G401.6 (cell line): ENCODE results near the gene SATL1.
"Not testable (repeated sequence)": the region's sequence is repeated elsewhere in the genome, so short reads cannot be mapped to it uniquely, and the experiment has no call there.

Experiments
- FAIRE-seq: peaks from 2 replicates; lab custom pipeline; 2012; peaks lifted over from hg19 to GRCh38; lab: Jason Lieb, UNC

The SATL1 gene, protein sequence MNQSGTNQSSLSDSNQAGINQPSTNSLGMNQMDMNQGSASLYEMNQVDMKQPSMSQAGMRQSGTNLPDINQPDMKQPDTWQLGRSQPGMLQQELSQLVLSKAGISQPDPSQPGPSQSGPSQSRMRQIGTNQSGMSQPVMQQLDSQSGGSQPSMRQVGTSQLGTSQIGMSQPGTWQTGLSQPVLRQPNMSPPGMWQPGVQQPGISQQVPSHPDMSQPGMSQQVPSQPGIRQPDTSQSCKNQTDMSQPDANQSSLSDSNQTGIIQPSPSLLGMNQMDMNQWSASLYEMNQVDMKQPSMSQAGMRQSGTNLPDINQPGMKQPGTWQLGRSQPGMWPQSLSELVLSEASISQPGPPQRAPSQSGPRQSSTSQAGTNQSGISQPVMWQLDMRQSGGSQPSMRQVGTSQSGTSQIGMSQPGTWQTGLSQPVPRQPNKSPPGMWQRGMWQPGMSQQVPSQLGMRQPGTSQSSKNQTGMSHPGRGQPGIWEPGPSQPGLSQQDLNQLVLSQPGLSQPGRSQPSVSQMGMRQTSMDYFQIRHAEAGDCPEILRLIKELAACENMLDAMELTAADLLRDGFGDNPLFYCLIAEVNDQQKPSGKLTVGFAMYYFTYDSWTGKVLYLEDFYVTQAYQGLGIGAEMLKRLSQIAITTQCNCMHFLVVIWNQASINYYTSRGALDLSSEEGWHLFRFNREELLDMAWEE

DNA sequence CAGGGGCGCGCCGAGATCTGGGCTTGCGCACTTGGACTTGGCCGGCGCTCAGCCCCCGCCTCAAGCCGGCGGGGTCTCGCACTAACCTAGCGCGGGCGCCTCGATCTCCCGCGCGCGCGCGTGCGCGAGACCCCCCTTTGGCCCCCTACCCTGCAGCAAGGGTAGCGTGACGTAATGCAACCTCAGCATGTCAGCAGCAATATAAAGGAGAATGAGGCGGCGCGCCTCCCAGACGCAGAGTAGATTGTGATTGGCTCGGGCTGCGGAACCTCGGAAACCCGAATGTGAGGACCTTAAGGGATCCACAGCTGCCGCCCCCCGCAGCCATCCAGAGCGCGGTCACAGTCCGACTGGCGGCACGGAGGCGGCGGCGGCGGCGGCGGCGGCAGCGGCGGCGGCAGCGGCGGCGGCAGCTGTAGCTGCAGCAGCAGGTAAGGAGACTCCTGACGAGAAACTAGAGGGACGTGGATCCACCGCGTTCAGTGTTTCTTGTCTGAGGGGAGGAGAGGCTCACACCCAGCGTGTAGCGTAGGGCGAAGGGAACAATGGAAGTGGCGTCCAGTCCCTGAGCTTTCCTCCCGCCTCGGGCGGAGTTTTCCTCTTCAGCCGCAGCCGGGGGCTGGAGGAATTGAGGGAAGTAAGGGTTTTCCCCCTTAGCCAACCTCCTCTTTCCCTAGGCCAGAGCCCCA is at the start of gene SATL1, which contains the start of gene ZNF711:
TSS of gene SATL1 (minus strand) at position 19 of the 689 bp plus-strand sequence. CDS start 134,811 bp downstream, outside the sequence.
TSS of gene ZNF711 (plus strand) at position 231 of the 689 bp plus-strand sequence. CDS start 3,582 bp downstream, outside the sequence.
- FAIRE-seq = no peak

DNA sequence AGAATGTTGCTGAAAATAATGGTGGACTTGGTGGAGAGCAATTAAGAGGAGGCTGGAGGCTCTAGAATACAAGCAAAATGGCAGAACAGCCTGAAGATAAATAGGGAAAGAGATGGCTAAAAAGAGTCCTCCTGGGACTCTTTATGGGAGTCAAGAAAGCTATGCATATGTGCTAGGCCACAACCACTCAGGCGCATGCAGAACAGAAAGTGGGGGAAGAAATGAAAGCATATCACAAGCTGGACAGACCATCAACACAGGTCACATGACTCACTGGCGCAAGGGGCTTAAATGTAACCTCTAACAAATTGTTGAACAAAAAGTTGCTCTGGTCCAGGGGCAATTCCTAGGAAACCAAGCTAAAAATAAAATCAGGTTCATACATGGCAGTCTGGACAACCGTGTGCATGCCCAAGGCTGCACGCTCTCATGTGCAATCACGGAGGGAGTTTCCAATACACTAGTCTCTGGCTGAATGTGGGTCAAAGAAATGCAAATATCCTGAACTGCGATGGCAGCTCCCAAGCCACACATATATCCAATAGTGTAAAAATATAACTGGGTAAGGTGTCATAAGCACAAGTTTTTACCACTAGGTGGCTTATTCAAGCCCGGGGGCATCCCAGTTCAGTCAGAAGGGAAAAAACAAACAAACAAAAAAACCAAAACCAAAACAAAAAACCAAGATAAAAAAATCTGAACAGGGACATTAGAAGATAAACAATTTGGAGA is 45.6 kb upstream of the SATL1 start:
- FAIRE-seq = no peak

DNA sequence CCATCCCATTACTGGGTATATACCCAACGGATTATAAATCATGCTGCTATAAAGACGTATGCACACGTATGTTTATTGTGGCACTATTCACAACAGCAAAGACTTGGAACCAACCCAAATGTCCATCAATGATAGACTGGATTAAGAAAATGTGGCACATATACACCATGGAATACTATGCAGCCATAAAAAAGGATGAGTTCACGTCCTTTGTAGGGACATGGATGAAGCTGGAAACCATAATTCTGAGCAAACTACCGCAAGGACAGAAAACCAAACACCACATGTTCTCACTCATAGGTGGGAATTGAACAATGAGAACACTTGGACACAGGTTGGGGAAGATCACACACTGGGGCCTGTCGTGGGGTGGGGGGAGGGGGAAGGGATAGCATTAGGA is 41.7 kb upstream of the SATL1 start:
- not testable (repeated sequence) for FAIRE-seq

DNA sequence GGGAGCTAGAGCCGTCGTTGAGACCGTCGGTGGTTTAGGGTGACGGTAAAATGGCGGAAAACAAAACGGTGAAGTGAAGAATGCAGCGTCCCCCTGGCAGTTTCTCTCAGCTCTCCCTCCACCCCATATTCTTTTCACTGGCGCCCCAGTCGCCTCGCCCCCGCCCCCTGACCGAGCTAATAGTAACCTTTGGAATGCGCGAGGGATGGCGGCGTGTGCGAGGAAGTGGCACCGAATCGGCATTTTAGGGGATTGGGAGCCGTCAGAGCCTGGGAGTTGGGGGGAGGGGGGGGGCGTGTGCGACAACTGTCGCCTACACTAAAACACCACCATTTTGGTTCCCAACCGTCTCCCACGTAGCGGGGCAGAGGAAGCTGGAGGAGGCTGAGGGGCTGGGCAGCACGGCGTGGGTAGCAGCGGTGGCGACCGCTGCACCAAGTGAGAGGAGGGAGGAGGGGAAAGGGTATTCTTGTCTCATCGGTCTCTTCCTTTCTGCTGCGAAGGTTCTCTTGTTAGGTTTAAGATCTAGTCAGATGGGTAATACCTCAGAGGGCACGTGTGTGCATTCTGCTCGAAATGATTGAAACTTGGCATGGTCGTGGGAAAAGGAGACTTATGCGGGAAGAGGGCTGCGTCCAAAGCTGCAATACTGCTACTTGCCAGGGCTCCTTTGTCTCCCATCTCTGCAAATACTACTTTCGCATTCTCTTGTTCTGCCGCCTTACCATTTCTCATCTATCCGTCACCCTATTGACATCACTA is 1.1 kb upstream of the SATL1 start:
- no peak for FAIRE-seq

DNA sequence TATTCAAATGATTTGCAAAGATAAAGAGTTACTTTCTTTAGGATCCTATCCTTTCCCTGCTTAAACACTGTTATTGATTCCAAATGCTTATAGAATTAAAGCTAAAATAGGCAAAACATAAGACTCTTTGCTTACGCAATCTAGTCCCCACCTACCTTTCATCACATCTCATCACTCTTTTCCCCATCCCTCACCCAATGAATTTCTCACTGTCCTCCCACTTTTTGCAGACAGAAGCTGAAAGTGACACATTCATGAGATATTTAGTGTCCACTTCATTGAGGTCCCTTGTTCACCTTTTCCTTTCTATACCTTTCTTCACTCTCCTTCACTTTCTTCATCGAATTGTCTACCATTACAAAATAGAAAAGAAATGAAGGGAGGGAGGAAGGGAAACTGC is 424 bp downstream of the SATL1 start:
- no peak for FAIRE-seq

DNA sequence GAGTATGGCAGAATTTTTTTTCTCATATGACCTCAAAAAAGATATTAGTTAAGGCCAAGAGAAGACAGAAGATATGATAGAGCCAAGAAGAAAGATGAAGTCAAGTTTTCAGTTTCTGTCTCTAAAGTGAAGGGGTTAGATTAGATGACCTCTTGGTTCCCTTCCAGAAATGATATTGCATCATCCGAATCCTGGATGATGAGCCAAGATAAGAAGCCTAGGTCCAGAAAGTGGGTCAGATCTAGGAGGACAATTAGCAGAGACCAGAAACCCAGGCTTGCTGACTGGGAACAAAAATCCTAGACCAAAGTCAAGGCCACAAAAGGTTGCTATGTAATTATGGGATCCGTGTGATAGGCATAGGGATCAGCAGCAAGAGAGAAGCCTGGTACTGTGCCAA is 20.2 kb downstream of the SATL1 start:
- no peak for FAIRE-seq

DNA sequence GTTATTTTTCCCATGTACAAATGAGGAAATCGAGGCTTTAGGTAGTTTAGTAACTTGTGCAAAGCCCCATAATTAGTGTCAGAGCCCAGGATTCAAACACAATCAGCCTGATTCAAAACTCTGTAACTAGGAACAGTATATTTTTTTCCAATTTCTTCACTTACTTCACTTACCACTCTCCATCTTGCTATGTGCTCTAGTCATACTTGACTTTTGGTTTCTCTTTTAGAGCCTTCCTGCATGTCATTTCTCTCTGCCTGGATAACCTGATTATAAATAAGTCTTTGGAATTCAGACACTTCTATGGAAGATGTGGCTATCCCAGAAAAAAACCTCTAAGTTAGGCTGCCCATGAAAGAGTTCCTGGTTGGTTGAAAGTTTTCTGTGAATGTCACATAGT is 22.2 kb downstream of the SATL1 start:
- no peak for FAIRE-seq

DNA sequence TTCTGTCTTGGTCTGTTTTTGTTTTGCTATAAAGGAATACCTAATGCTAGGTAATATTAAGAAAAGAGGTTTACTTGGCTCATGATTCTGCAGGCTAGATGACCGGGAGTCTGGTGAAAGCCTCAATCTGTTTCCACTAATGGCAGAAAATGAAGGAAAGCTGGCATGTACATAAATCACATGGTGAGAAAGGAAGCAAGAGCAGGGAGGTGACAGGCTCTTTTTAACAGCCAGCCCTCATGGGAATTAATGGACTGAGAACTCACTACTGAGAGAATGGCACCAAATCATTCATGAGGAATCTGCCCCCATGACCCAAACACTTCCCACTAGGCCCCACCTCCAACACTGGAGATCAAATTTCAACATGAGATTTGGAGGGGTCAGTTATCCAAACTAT is 27.6 kb downstream of the SATL1 start:
- no peak for FAIRE-seq

DNA sequence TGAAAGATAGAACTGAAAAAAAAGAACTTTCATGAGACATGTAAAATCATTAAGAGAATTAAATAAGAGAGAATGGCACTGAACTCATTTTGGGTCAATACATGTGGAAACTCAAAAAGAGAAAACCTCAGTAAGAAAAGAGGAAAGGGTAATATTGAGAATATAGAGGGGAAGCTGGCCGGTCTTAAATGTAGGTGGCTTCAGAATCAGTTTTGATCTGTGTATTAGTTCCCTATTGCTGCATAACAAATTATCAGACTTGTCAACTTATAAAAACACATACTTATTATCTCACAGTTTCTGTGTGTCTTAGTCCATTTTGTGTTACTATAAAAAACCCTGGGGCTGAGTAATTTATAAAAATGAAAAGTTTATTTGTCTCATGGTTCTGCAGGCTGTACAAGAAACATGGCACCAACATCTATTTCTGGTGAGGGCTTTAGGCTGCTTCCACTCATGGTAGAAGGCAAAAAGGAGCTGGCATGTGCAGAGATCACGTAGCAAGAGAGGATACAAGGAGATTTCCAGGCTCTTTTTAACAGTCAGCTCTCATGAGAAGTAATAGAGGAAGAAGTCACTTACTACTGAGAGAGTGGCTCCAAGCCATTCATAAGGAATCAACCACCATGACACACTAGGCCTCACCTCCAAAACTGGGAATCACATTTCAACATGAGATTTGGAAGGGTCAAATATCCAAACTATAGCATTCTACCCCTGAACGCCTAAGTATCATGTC is 29.6 kb downstream of the SATL1 start:
- FAIRE-seq = no peak

DNA sequence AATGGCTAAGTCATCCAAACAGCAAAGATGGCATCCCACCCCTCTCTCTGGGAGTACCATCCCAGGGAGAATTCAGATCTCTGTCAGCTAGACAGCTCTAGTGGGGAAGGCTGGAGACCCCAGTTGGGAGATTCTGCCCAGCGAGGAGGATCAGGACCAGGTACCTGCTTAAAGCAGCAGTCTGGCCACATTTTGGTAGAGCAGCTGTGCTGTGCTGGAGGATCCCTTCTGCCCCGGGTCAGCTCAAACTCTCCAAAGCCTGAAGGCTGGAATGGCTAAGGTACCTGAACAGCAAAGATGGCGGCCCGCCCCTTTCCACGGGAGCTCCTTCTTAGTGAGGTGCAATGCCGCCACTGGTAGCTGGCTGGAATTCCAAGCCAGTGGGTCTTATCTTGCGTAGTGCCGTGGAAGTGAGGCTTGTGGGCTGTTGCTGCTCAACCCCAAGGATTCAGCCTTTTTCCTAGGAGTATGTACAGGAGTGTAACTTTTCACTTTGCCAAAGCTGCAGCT is 40.1 kb downstream of the SATL1 start:
- FAIRE-seq = no peak

DNA sequence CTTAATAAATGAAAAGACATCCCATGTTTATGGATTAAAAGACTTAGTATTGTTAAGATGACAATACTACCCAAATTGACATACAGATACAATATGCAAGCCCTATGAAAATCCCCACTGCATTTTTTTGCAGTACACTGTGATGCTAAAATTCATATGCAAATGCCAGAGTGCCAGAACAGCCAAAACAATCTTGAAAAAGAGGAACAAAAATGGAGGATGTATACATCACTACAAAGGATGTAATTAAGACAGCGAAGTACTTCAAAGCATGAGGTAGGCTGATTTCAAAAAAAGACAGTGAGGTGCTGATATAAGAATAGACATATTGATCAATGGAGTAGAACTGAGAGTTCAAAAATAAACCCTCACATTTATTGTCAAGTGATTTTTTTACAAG is 47.3 kb downstream of the SATL1 start:
- FAIRE-seq = no peak

DNA sequence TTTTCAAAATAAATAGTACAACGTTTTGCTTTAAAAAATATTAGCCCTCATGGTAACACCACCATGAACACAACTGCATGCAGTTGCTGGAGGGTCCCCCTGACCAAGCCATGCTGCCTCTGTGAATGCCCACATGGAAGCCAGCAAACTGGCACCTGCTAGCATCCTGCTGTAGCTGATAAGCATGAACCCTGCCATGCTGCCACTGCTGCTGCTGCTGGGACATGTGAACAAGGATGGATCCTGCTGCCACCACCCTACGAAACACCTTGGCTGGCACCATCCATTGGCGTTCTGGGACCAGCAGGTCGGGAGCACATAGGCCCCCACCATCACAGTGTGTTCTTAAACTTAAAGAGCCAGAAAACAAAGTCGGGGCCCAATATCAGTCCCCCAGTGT is 83.9 kb downstream of the SATL1 start:
- FAIRE-seq = no peak

DNA sequence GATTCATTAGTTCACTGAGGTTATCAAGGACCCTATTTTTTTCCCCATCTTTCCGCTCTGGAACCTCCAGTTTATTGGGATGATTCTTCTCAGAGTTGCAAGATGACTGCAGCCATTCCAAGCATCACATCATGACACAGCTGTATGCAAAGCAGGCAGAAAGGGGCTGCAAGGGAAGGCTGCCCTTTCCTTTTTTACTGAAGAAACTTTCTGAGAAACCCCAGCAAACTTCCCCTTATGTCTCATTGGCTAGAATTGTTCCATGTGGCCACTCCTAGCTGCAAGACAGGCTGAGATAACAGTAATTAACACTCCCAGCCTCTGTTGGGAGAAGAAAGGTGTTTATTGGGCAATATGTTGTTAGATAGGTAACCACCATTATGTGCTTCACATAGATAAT is 102.6 kb downstream of the SATL1 start:
- no peak for FAIRE-seq

DNA sequence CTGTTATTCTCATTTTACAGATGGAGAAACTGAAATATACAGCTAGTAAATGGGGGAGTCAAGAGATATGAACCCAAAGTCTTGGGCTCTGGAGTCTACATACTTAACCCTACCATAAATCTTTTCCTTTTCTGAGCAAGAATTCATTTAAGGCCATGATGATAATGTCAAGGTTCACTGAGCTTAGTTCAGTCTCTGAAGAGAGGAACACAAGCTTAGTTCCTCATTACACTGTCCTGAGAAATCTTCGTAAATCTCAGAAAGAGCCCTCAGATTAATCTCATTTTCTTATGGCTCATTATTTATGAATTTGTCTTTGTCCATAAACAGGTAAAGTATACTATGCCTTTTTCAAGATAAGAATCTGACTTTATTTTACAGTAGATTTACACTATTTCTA is 104.2 kb downstream of the SATL1 start:
- FAIRE-seq = no peak

DNA sequence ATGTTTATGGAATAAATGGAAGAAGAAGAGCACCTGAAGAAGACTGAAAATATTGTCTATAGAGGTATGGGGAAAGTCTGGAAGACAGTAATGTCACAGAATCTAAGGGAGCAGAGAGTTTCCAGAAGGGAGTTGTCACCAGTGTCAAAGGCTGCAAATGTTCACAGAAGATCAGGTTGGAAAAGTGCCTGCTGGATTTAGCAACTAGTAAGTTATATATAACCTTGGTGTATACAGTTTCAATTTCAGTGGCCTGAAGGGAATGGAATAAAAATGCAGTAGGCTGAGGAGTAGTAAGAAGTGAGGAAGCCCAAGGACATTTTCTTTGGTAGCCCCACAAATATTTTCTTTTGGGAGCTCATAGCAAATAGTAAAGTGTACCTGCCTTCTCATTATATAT is 107.2 kb downstream of the SATL1 start:
- FAIRE-seq = no peak

DNA sequence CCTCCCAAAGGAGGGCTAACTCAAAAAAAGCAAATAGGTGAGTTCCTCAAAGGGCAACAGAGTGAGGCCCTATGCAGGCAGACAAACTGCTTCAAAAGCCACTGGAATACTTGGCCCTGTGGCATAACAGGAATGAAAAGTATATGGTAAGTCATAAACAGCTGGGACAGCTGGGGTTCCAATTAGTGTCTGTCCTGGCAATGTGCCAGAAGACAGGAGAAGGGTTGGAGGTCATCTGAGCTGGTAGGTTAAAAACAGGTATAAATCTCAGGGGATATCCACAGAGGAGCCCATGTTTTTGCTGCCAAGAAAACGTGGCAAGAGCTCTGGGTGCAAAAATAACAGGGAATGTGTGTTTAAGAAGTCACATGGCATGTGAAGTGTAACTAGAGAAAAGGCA is 128.3 kb downstream of the SATL1 start:
- no peak for FAIRE-seq

DNA sequence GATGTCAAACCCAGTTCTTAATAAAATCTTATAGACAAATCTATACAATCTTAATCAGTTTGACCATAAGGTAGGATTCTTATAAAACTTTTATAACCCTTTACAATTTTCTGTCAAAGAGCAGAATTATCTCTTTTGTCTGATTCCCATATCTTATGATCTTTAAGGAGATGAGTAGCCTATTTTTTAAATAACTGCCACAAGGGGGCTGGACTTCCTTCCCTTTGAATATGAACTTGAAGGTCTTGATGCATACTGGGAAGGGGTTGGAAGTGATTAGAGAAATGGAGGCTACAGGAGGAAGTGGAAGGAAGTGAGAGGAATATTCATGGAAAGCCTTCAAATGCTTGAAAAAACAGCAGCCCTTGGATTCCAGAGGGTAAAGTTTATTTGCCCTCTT is 128.8 kb downstream of the SATL1 start:
- no peak for FAIRE-seq

DNA sequence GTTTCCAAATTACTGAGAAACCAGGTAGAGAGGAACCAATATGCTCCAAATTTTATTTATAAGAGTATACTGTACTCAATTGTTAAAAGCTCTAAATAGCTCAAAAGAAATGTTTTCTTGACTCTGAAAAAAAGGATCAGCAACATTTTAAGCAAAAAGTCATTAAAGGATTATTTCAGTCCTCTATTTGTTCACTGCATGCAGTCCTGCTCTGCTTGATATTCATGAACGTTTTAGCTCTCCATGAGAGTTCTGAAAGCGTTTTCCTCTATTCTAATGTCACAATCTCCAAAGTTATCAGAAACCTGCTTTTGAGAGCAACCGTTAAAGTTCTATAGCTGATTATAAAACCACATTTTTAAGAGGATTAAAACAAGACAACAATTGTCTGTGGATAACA is 129.4 kb downstream of the SATL1 start:
- FAIRE-seq = no peak

DNA sequence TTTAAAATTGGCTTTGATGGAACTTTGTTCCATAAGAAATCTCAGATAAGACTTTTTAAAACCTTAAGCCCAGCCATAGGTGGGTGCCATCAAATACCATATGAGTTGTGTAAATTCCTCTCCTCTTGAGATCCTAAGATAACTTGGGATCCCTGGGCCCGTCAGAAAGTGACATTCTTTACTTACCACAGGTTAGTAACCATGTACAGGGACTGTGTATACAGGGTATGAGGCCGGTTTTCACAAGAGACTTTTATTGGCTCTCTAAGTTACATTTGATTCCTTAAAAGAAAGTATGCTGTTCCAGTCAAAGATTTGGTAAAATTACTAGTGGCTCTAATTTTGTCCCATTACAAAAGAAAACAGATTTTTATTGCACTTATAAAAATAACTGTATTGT is 129.8 kb downstream of the SATL1 start:
- no peak for FAIRE-seq

DNA sequence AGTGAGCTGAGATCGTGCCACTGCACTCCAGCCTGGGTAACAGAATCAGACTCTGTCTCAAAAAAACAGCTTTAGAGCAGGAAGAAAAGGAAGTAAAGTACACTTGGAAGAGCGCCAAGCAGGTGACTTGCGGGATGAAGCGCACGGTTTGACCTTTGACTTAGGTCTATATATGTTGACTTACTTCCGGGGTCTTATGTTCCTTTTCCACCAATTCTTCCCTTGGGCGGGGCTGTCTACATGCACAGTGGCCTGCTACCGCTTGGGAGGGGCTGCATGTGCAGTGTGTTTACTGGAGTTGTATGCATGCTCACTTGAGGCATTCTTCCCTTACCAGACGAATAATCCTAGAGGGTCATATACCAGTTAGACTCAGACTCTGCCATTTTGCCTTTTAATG is 131.3 kb downstream of the SATL1 start:
- FAIRE-seq = no peak

DNA sequence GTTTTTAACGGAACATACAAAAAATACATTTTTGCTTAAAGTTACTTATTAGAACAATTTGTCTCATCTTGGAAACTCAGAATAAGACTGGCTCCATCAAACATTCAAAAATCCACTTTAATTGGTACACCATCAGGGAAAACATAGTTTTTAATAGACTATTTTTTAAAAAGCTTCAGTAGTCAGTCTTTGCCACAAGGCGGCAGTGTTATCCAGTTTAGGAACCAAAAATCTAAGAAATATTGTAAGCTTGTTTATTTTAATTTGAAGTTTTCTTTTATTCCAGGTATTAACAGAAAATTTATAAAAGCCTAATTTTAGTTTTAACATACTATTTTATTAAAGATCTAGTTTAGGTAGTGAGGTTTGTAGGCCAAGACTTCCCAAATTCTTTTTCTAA is 132.2 kb downstream of the SATL1 start:
- peak; percentile 93 for FAIRE-seq
